Measurements from ENCODE around the gene C1orf87. TPM values are rescaled to one million over a fixed set of nuclear protein-coding genes. Genes with fewer than 3 reads are reported as not detected.

C1orf87 gene
- total and polyA plus RNA-seq, 2 donors (not counting 1 experiment from before 2014, with no cell fraction given) = 0.10 to 0.50 TPM

- Histone ChIP-seq H3K36me3 (ENCODE audit: control insufficient read depth, insufficient read depth, low read length) (no peaks in the 10 kb centered on the region), H3K4me2 (ENCODE audit: extremely low read depth, insufficient read depth, low read length) (no peak overlapping the region), H3K9ac (ENCODE audit: insufficient read depth, low read length) (no peak overlapping the region), H3K27me3 (ENCODE audit: control insufficient read depth, insufficient read depth, low read length) (no peaks in the 10 kb centered on the region), H2AFZ (ENCODE audit: low read length) (no peak overlapping the region), H3K4me3 (replicated peaks in 1 of 4; ENCODE audit: control extremely low read depth in 1 of 4, insufficient read depth in 1 of 4, low read depth in 3 of 4, low read length in 4 of 4) (no peak overlapping the region), H3K79me2 (ENCODE audit: control insufficient read depth, insufficient read depth, low read length) (no peaks in the 10 kb centered on the region), H3K27ac (ENCODE audit: insufficient read depth, low read length) (no peak overlapping the region), H4K20me1 (ENCODE audit: control insufficient read depth, extremely low read depth, insufficient read depth, low read length) (no peaks in the 10 kb centered on the region), H3K9me3 (ENCODE audit: control insufficient read depth, insufficient read depth, low read depth, low read length) (no peaks in the 10 kb centered on the region), H3K4me1 (ENCODE audit: control insufficient read depth, extremely low read depth, insufficient read depth, low read length) (no peaks in the 10 kb centered on the region)
- DNase-seq (ENCODE audit: low read depth in 2 of 2) = peak; percentile 2 to 77
- TF ChIP-seq, protein P1, sequence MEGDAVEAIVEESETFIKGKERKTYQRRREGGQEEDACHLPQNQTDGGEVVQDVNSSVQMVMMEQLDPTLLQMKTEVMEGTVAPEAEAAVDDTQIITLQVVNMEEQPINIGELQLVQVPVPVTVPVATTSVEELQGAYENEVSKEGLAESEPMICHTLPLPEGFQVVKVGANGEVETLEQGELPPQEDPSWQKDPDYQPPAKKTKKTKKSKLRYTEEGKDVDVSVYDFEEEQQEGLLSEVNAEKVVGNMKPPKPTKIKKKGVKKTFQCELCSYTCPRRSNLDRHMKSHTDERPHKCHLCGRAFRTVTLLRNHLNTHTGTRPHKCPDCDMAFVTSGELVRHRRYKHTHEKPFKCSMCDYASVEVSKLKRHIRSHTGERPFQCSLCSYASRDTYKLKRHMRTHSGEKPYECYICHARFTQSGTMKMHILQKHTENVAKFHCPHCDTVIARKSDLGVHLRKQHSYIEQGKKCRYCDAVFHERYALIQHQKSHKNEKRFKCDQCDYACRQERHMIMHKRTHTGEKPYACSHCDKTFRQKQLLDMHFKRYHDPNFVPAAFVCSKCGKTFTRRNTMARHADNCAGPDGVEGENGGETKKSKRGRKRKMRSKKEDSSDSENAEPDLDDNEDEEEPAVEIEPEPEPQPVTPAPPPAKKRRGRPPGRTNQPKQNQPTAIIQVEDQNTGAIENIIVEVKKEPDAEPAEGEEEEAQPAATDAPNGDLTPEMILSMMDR (conservative IDR thresholded peaks at IDR 0.05 in 1 of 2, IDR thresholded peaks at IDR 0.05 in 1 of 2; ENCODE audit: low read depth in 1 of 2, low read length in 2 of 2) = no peak
Observed at GRCh38 chr1:60102267-60103061, 28.9 kb upstream of the C1orf87 start.

- no peak for DNase-seq (ENCODE audit: low read depth in 2 of 2)
- H3K27me3 ChIP-seq (ENCODE audit: control insufficient read depth, insufficient read depth, low read length) = no peaks in the 10 kb centered on the region
- no peak overlapping the region for H3K4me3 ChIP-seq (replicated peaks in 1 of 4; ENCODE audit: control extremely low read depth in 1 of 4, insufficient read depth in 1 of 4, low read depth in 3 of 4, low read length in 4 of 4)
- no peak overlapping the region for H3K27ac ChIP-seq (ENCODE audit: insufficient read depth, low read length)
- no peak overlapping the region for H3K9ac ChIP-seq (ENCODE audit: insufficient read depth, low read length)
- H4K20me1 ChIP-seq (ENCODE audit: control insufficient read depth, extremely low read depth, insufficient read depth, low read length) = no peaks in the 10 kb centered on the region
- H3K79me2 ChIP-seq (ENCODE audit: control insufficient read depth, insufficient read depth, low read length) = no peaks in the 10 kb centered on the region
- no peak overlapping the region for H2AFZ ChIP-seq (ENCODE audit: low read length)
- H3K4me2 ChIP-seq (ENCODE audit: extremely low read depth, insufficient read depth, low read length) = no peak overlapping the region
- no peaks in the 10 kb centered on the region for H3K9me3 ChIP-seq (ENCODE audit: control insufficient read depth, insufficient read depth, low read depth, low read length)
- no peak for TF ChIP-seq EZH2 (IDR thresholded peaks at IDR 0.05; ENCODE audit: low read length, missing control alignments)
- TF ChIP-seq, protein P1 (conservative IDR thresholded peaks at IDR 0.05 in 1 of 2, IDR thresholded peaks at IDR 0.05 in 1 of 2; ENCODE audit: low read depth in 1 of 2, low read length in 2 of 2) = no peak
- H3K4me1 ChIP-seq (ENCODE audit: control insufficient read depth, extremely low read depth, insufficient read depth, low read length) = no peaks in the 10 kb centered on the region
- H3K36me3 ChIP-seq (ENCODE audit: control insufficient read depth, insufficient read depth, low read length) = no peaks in the 10 kb centered on the region
Observed at GRCh38 chr1:60101516-60101915, 27.9 kb upstream of the C1orf87 start.

GRCh38 chr1:60091195-60091715, 17.7 kb upstream of the C1orf87 start:
- TF ChIP-seq, protein P1 (conservative IDR thresholded peaks at IDR 0.05 in 1 of 2, IDR thresholded peaks at IDR 0.05 in 1 of 2; ENCODE audit: low read depth in 1 of 2, low read length in 2 of 2) = no peak
- TF ChIP-seq EZH2 (IDR thresholded peaks at IDR 0.05; ENCODE audit: low read length, missing control alignments) = no peak
- no peaks in the 10 kb centered on the region for H3K27me3 ChIP-seq (ENCODE audit: control insufficient read depth, insufficient read depth, low read length)
- H3K9ac ChIP-seq (ENCODE audit: insufficient read depth, low read length) = no peak overlapping the region
- H3K4me3 ChIP-seq (replicated peaks in 1 of 4; ENCODE audit: control extremely low read depth in 1 of 4, insufficient read depth in 1 of 4, low read depth in 3 of 4, low read length in 4 of 4) = no peak overlapping the region
- no peaks in the 10 kb centered on the region for H3K36me3 ChIP-seq (ENCODE audit: control insufficient read depth, insufficient read depth, low read length)
- no peak for DNase-seq (ENCODE audit: low read depth in 2 of 2)
- no peak overlapping the region for H3K27ac ChIP-seq (ENCODE audit: insufficient read depth, low read length)
- no peak overlapping the region for H3K4me2 ChIP-seq (ENCODE audit: extremely low read depth, insufficient read depth, low read length)
- no peaks in the 10 kb centered on the region for H4K20me1 ChIP-seq (ENCODE audit: control insufficient read depth, extremely low read depth, insufficient read depth, low read length)
- H3K9me3 ChIP-seq (ENCODE audit: control insufficient read depth, insufficient read depth, low read depth, low read length) = no peaks in the 10 kb centered on the region
- H3K79me2 ChIP-seq (ENCODE audit: control insufficient read depth, insufficient read depth, low read length) = no peaks in the 10 kb centered on the region
- no peaks in the 10 kb centered on the region for H3K4me1 ChIP-seq (ENCODE audit: control insufficient read depth, extremely low read depth, insufficient read depth, low read length)
- H2AFZ ChIP-seq (ENCODE audit: low read length) = no peak overlapping the region

Measured in fibroblast of lung (primary cell).